Measurements from ENCODE around the gene RALGDS. TPM values are rescaled to one million over a fixed set of nuclear protein-coding genes. Genes with fewer than 3 reads are reported as not detected.
A peak's percentile ranks its signal among the peaks of the same experiment; 100 is the strongest.
"Not testable (repeated sequence)": the region's sequence is repeated elsewhere in the genome, so short reads cannot be mapped to it uniquely, and the experiment has no call there.

The RALGDS gene
- total RNA-seq, 2 donors from 2014 or later: 50.7 to 78.2 TPM

DNA sequence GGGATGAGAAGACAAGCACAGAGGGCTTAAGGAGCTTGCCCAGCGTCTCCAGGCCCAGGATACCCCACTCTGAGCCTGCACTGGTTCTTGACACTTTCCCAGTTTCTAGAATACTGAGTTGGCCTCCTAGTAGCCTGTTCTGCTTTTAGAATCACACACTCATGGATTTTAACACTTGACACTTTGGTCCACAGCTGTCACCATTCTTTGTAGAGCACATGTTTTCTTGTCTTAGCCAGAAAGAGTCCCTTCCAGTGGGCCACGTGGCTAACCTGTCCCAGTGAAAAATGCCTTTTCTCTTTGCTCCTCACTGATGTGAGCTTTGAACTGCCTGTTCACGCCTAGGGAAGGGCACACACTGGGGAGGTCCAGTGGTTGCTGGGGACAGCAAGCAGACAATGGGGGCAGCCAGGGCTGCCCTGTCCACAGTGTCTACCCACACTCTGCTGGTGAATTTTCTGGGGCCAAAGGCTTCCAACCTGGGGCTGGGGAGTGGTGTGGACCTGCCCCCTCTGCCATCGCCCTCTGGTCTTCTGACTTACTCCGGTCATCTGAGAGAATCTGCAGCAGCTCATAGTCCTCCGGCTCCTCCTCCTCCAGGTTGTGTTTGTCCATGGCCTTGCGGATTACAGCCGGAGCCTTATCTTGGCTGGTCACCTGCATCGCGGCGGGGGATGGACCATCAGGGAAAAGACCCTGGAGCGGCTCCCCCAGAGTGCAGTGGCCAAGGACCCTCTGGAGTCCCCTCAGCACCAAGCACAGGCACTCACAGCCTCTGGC is 21.1 kb downstream of the RALGDS start:
- Mint-ChIP-seq H3K36me3 (ENCODE audit: insufficient read depth in 2 of 2) (peaks cover 22 to 47% of the 10 kb centered on the region in 2 donors), H3K9me3 (peaks cover 7 to 12% of the 10 kb centered on the region in 2 donors), H3K27me3 (ENCODE audit: low read depth) (no peaks in the 10 kb centered on the region), H3K27ac (no peak overlapping the region), H3K4me1 (ENCODE audit: low read depth) (no peaks in the 10 kb centered on the region), H3K4me3 (no peak overlapping the region)
- ATAC-seq (replicated peaks in 1 of 2) (no peak), DNase-seq (no peak)

DNA sequence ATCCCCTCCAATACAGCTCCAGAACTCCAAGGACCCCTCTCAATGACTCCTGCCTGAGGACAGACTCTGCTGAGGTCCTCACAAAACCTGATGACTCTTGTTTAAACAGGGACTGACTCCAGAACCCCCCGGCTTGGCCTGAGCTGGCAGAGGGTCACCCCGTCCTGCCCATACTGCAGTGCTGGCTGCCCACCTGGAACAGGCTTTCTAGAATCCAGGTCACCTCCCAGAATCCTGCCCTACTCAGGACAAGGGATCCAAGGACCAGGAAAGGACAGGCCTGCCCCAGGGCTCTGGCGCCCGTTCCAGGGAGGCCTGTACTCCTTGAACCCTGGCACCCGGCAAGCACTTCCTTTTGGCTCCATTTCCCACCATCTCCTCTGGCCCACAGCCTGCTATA is 22.2 kb downstream of the RALGDS start:
- Mint-ChIP-seq H3K9me3 (peaks cover 7 to 12% of the 10 kb centered on the region in 2 donors), H3K4me1 (ENCODE audit: low read depth) (no peaks in the 10 kb centered on the region), H3K36me3 (ENCODE audit: insufficient read depth in 2 of 2) (peaks cover 22 to 46% of the 10 kb centered on the region in 2 donors), H3K27me3 (ENCODE audit: low read depth) (no peaks in the 10 kb centered on the region), H3K4me3 (no peak overlapping the region), H3K27ac (no peak overlapping the region)
- no peak for DNase-seq
- no peak for ATAC-seq (replicated peaks in 1 of 2)

DNA sequence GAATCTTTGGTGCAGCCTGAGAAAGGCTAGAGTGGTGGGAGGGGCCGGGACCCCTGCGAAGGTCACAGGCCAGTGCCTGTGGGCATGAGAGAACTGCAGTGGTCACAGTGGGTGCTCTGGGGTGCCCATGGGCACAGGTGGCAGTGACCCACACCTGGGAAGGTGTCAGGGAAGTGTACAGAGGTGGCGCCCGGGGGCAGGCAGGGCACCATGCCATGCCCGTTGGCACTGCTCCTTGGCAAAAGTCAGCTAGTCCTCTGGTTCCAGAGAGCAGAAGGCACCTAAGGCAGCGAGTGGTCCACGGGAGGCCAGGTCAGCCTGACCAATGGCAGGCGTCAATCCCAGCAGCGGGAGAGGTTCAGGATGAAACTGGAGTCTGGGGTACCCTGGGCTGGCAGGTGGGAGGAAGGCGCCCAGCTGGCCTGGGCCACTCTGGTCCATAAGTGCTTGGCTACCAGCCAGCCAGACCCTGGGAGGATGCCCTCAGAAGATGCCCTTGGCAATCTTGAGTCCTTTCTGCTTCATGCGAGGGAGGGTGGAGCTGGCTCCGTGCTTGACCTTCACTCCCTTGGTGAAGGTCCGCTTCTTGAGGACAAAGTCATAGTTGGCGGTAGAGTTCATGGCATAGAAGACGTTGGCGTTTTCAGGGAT is 22.8 kb downstream of the RALGDS start:
- H3K4me1 Mint-ChIP-seq (ENCODE audit: low read depth): no peaks in the 10 kb centered on the region
- ATAC-seq (replicated peaks in 1 of 2): no peak

DNA sequence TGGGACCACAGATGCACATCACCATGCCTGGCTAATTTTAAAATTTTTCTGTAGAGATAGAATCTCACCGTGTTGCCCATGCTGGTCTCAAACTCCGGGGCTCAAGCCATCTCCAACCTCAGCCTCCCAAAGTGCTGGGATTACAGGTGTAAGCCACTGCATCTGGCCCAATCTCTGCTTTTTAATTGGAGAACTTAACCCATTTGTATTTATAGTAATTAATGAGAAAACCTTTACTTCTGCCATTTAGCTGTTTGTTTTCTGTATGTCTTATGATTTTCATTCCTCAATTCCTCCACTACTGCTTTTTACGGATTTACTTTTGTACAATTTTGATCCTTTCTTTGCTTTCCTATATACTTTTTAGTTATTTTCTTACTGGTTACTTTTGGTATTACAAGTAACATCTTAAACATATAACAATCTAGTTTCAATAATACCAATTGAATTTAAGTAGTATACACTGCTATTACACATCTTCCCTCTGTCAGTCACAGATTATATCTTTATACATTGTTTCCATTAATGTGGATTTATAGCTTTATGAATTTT is 26.1 kb downstream of the RALGDS start:
- no peaks in the 10 kb centered on the region for H3K27me3 Mint-ChIP-seq (ENCODE audit: low read depth)
- H3K9me3 Mint-ChIP-seq: peaks cover 7 to 12% of the 10 kb centered on the region in 2 donors
- DNase-seq (no peak), ATAC-seq (replicated peaks in 1 of 2) (no peak)
- H3K4me1 Mint-ChIP-seq (ENCODE audit: low read depth): no peaks in the 10 kb centered on the region
- peak overlapping the region; percentile 85 for H3K27ac Mint-ChIP-seq
- peaks cover 20 to 32% of the 10 kb centered on the region in 2 donors for H3K36me3 Mint-ChIP-seq (ENCODE audit: insufficient read depth in 2 of 2)
- no peak overlapping the region for H3K4me3 Mint-ChIP-seq

More for the DNA sequence above, 22.8 kb downstream of the RALGDS start:
- Mint-ChIP-seq H3K27me3 (ENCODE audit: low read depth) (no peaks in the 10 kb centered on the region), H3K4me3 (no peak overlapping the region), H3K9me3 (peaks cover 7 to 12% of the 10 kb centered on the region in 2 donors), H3K36me3 (ENCODE audit: insufficient read depth in 2 of 2) (peaks cover 22 to 45% of the 10 kb centered on the region in 2 donors), H3K27ac (no peak overlapping the region)
- DNase-seq: no peak

DNA sequence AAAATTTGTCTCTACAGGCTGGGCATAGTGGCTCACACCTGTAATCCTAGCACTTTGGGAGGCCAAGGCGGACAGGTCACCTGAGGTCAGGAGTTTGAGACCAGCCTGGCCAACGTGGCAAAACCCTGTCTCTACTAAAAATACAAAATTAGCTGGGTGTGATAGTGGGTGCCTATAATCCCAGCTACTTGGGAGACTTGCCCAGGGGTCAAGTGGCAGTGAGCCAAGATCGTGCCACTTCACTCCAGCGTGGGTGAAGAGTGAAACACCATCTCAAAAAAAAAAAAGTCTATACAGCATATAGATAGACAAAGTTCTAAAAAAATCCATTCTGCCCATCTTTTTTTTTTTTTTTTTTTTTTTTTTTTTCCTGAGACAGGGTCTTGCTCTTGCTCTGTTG is 26.7 kb downstream of the RALGDS start:
- ATAC-seq (replicated peaks in 1 of 2); H3K4me3 Mint-ChIP-seq; DNase-seq; H3K4me1 Mint-ChIP-seq (ENCODE audit: low read depth); H3K27ac Mint-ChIP-seq; H3K27me3 Mint-ChIP-seq (ENCODE audit: low read depth): not testable (repeated sequence)
- H3K9me3 Mint-ChIP-seq: peaks cover 7 to 12% of the 10 kb centered on the region in 2 donors
- peaks cover 20 to 32% of the 10 kb centered on the region in 2 donors for H3K36me3 Mint-ChIP-seq (ENCODE audit: insufficient read depth in 2 of 2)

DNA sequence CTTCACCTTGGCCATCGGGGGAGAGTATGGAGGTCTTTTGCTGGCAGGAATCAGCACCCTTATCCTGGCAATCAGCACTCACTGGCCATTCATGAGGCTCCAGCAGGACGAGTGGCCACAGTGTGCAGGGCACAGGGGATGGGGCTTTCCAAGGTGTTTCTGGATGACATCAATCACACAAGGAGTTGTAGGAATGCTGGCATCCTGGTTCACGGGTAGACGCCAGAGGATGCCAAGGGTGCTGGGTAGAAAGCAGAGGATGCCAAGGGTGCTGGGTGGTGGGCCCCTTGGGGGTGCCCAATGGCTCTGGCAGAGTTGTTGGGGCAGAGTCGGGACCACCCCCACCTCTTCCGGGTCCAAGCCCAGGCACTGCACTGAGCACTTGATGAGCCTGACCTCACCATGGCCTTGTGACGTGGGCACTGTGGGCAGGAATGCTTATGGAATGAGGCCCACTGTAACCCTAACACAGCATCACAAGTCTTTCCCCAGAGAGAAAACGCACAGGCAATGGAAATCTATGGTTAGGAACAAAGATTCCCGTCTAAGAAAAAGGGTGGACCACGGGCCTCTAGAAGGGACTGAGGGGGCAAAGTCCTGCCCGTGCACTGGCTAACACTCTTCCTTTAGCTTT is 30.2 kb downstream of the RALGDS start:
- Mint-ChIP-seq H3K4me1 (ENCODE audit: low read depth) (no peaks in the 10 kb centered on the region), H3K27ac (no peak overlapping the region), H3K36me3 (ENCODE audit: insufficient read depth in 2 of 2) (peaks cover 2 to 5% of the 10 kb centered on the region in 2 donors), H3K4me3 (no peak overlapping the region), H3K27me3 (ENCODE audit: low read depth) (no peaks in the 10 kb centered on the region), H3K9me3 (peaks cover 0 to 3% of the 10 kb centered on the region in 2 donors)
- DNase-seq (no peak), ATAC-seq (replicated peaks in 1 of 2) (peak in 1 of 2 donors; percentile 27)

DNA sequence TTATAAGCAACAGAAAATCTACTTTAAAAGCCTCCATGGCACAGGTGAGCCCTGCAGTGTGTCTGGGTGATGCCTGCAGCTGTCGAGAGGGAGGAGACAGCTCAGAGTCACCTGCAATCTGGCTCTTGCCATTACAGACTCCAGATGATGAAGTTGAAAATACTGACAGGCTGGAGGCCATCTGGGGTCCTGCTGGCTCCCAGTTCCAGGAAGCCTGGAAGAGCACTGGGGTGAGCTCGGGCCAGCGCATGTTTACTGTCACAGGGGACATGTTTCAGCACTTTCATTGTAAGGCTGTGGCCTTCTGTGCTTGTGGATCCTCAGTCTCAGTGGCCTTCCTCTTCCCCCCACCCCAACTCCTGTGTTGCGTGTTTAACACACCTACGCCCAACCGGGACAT is 30.9 kb downstream of the RALGDS start:
- DNase-seq (no peak), ATAC-seq (replicated peaks in 1 of 2) (no peak)
- Mint-ChIP-seq H3K27ac (peak overlapping the region; percentile 60), H3K36me3 (ENCODE audit: insufficient read depth in 2 of 2) (peaks cover 0 to 3% of the 10 kb centered on the region in 2 donors), H3K9me3 (peaks cover 0 to 2% of the 10 kb centered on the region in 2 donors), H3K27me3 (ENCODE audit: low read depth) (no peaks in the 10 kb centered on the region), H3K4me1 (ENCODE audit: low read depth) (no peaks in the 10 kb centered on the region), H3K4me3 (no peak overlapping the region)

DNA sequence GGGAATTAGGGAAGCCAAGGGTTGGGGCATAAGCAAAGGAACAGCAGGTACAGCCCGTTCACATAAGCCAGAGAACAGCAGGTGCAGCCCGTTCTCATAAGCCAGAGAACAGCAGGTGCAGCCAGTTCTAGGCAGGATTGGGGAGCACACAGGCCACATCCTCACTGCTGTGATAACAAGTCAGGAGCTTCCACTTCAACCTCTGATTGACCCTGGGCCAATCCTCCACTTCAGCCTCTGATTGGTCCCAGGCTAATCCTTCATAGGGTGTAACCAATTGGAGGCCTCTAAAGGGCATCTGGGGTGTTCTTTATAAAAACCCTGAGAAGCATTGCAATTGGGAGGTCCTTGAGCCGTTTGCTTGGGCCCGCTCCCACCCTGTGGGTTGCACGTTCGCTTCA is 31.8 kb downstream of the RALGDS start:
- H3K36me3 Mint-ChIP-seq (ENCODE audit: insufficient read depth in 2 of 2): no peaks in the 10 kb centered on the region
- H3K9me3 Mint-ChIP-seq: no peaks in the 10 kb centered on the region
- no peaks in the 10 kb centered on the region for H3K4me1 Mint-ChIP-seq (ENCODE audit: low read depth)
- H3K27me3 Mint-ChIP-seq (ENCODE audit: low read depth): no peaks in the 10 kb centered on the region
- DNase-seq: no peak
- no peak overlapping the region for H3K4me3 Mint-ChIP-seq
- H3K27ac Mint-ChIP-seq: no peak overlapping the region
- peak; percentile 28 to 42 for ATAC-seq (replicated peaks in 1 of 2)

DNA sequence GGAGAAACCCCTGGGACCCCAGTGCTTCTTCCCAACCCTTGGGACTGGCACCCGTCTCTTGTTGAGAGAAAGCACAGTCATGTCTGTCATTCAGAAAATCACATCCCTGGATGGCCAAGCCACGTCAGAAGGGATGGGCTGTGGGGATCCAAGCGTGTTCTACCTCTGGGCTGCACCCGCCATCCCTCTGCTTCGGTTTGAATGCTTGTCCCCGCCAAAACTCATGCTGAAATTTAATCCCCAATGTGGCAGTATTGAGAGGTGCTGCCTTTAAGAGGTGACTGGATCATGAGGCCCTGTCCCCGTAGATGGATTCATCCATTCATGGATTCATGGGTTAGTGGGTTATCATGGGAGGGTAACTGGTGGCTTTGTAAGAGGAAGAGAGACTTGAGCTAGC is 32.3 kb downstream of the RALGDS start:
- Mint-ChIP-seq H3K27ac (no peak overlapping the region), H3K9me3 (no peaks in the 10 kb centered on the region), H3K4me3 (no peak overlapping the region), H3K27me3 (ENCODE audit: low read depth) (no peaks in the 10 kb centered on the region), H3K4me1 (ENCODE audit: low read depth) (no peaks in the 10 kb centered on the region), H3K36me3 (ENCODE audit: insufficient read depth in 2 of 2) (no peaks in the 10 kb centered on the region)
- DNase-seq: no peak
- ATAC-seq (replicated peaks in 1 of 2): no peak

DNA sequence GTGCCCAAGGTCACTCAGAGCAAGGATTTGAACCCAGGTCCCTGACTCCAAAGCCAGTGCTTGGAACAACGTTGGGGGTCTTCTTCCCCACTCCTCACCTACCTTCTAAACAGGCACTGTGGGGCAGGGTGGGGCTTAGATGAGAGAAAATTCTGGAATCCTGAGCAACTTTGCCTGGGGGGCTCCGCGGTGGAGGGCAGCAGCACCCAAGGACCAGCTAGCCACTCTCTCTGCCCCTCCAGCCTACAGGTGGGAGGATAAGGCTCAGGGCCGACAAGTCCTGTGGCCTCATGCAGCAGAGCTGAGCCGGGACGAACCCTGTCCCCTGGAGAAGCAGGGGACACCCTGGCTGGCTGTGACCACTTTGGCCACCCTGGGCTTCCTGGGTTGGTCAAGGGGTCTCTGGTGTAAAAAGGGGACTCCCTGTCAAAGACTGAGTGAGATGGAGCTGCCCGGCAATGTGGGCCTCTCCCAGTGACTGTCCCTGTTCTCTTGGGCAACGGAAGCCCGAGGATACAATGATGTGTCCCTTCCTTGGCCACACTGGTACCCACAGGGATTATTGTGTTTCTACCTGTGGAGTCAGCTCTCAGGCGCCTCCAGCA is 32.8 kb downstream of the RALGDS start:
- Mint-ChIP-seq H3K9me3 (no peaks in the 10 kb centered on the region), H3K4me3 (no peak overlapping the region), H3K27ac (no peak overlapping the region), H3K36me3 (ENCODE audit: insufficient read depth in 2 of 2) (no peaks in the 10 kb centered on the region), H3K4me1 (ENCODE audit: low read depth) (no peaks in the 10 kb centered on the region), H3K27me3 (ENCODE audit: low read depth) (no peaks in the 10 kb centered on the region)
- ATAC-seq (replicated peaks in 1 of 2) (no peak), DNase-seq (no peak)

DNA sequence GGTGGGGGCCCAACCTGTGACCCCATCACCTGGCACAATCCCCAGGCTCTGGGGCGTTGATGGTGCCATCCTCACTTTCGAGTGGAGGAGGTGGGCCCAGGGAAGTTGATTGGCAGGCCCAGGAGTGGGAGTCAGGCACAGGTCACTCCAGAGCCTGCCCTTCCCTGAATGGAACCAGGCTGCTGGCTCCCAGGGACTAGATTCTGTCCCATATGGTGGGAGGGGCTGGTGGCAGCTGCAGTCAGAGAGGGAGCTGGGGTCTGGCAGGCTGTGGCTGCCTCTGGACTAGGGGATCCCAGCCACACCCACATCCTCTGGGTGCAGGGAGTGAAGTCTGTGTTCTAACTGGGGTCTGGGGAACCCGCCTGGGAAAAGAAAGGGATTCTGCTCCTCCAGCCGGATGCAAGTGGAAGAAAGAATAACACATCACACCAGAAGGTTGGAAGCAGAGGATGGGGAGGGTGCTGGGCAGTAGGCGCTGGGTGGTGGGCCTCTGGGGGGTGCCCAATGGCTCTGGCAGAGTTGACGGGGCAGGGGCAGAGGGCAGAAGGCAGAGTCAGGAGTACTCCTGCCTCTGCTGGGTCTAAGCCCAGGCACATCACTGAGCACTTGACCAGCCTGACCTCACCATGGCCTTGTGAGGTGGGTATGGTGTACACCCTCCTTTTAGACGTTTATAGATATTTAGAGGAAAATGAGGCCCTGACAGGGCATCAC is 33.5 kb downstream of the RALGDS start:
- Mint-ChIP-seq H3K4me3 (no peak overlapping the region), H3K36me3 (ENCODE audit: insufficient read depth in 2 of 2) (no peaks in the 10 kb centered on the region), H3K27ac (no peak overlapping the region), H3K9me3 (no peaks in the 10 kb centered on the region), H3K27me3 (ENCODE audit: low read depth) (no peaks in the 10 kb centered on the region), H3K4me1 (ENCODE audit: low read depth) (no peaks in the 10 kb centered on the region)
- DNase-seq: no peak
- no peak for ATAC-seq (replicated peaks in 1 of 2)

DNA sequence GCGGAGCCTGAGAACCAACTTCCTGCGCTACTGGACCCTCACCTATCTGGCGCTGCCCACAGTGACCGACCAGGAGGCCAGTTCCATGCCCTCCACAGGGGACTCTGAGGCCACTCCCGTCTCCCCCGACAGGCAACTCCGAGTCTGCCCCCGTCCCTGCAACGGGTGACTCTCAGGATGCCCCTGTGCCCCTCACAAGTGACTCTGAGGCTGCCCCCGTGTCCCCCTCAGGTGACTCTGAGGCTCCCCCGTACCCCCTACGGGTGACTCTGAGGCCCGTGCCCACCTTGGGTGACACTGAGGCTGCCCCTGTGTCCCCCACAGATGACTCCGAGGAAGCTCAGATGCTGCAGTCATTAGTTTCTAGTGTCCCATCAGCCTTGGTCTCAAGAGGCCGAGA is 34.1 kb downstream of the RALGDS start:
- Mint-ChIP-seq H3K36me3 (ENCODE audit: insufficient read depth in 2 of 2) (no peaks in the 10 kb centered on the region), H3K4me1 (ENCODE audit: low read depth) (no peaks in the 10 kb centered on the region), H3K9me3 (no peaks in the 10 kb centered on the region), H3K4me3 (no peak overlapping the region), H3K27me3 (ENCODE audit: low read depth) (no peaks in the 10 kb centered on the region), H3K27ac (no peak overlapping the region)
- ATAC-seq (replicated peaks in 1 of 2) (no peak), DNase-seq (no peak)
